HG02763 (cell line): Measurements from ENCODE around the gene CFAP58.
"Not testable (repeated sequence)": the region's sequence is repeated elsewhere in the genome, so short reads cannot be mapped to it uniquely, and the experiment has no call there.

Experiments
- ATAC-seq: cut with Tn5 transposase; IDR thresholded peaks from one replicate; pipeline ENCODE4 v1.9.1; 2021; ENCODE audit warnings: mild to moderate bottlenecking, moderate library complexity; ENCODE audit not compliant: unreplicated experiment

CFAP58 gene

GRCh38 chr10:104430360-104430759 lies 76.7 kb downstream of the CFAP58 start:
- no peak for ATAC-seq

DNA sequence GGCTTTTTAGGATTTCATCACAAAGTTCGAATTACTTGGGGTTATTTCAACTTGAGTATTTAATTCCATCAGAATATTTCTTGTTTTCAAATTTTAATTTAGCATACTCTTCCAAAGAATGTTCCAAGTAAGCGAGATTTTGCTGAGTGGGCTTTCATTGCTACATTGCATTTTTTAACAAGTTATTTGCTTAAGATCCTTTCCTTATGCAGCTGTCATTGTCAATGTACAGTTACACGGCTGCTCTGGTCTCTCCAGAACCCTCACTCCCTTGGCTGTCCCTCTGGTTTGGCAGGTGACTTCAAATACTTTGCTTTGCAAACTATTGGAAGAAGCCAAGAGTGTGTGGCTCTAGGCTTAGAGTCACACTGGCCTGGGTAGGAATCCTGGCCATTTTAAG lies 80.0 kb downstream of the CFAP58 start:
- no peak for ATAC-seq

- ATAC-seq: no peak
These were observed 81.0 kb downstream of the CFAP58 start for GRCh38 chr10:104434601-104435000.

GRCh38 chr10:104435822-104436221 lies 82.2 kb downstream of the CFAP58 start:
- ATAC-seq: no peak

- ATAC-seq: no peak
These were observed 83.6 kb downstream of the CFAP58 start for GRCh38 chr10:104437226-104437625.

GRCh38 chr10:104440221-104440620 lies 86.6 kb downstream of the CFAP58 start:
- no peak for ATAC-seq

DNA sequence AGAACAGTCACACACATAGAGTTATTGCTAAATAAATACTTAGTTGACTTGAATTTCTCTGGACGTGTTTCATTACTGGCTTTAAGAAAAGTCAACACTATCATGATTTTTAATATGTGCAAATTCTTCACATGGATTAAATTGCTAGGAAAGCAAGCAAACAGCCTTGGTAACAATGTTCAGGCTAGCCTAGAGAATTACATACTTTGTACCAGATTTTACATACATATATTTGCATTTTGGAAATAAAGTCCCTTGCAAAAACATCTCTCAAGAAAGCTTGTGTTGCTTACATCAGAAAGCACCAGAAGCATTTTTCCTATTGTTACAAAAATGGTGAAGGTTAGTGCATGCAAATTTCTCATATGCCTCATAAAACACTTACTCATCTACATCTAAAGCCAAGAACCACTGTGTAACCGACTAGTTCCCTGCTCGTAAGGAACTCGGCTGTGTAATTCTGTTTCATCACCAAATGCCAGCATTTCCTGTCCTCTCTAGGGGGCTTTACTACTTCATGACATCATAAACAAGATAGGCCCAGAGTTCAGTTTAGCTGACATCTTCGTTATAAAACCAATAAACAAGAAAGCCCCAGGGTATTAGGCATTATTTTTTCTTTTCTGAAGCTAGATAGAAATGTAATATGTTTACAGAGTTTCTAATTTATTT lies 87.8 kb downstream of the CFAP58 start:
- no peak for ATAC-seq

DNA sequence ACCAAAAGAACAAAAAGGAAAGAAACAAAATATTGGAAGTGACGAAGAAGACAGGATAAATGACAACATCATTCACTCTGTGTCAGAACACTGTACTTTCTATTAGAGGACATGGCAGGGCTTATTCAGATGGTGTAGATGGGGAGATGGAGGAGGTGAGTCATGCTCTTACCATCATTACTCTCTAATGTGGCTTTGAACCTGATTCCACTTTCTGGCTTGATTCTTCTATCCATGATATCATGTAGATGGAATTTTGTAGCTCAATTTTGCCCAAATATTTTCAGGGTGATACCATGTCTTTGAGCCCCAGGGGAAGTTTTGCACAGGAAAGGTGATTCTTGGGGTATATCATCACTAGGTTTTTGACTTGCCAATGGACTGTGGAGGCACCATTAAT lies 91.7 kb downstream of the CFAP58 start:
- ATAC-seq: no peak

DNA sequence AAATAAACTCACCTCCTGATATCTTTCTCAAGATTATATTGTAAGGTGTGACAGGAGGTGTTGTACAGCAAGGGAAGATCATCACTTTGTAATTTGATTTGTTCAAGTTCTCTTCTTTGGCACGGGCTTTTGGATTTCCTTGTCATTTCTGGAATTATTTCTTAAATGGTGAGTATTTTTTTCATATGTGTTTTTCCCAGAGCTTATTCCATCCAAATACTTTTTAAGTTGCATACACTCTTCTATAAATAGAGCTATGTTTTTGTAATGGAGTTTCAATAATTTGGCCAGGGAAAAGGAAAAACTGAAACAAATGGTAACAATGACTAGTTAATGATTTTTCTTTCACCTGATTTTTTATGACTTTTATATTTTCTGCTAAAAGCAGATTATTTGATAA lies 92.5 kb downstream of the CFAP58 start:
- no peak for ATAC-seq

DNA sequence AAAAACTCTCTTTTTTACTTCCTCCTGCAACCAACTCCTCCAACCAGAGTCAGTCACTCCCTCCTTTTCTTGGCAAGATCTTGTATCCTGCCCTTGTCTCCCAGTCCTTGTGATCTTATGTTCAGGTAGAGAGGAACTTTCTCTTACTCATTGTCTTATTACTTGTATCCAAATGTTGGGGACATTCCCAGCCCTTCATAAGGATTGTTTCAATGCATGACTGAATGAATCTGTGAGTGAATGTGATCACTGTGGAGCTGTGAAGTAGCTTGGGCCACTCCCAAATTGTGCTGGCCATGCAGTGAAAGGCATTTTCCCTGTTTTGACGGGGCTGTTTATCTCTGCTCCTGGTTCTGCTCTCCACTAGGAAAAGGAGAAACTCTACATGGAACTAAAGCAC lies 93.7 kb downstream of the CFAP58 start:
- no peak for ATAC-seq

- no peak for ATAC-seq
These were observed 94.3 kb downstream of the CFAP58 start for GRCh38 chr10:104447906-104448305.

GRCh38 chr10:104449391-104449790 lies 95.8 kb downstream of the CFAP58 start:
- ATAC-seq: no peak

GRCh38 chr10:104450490-104450889 lies 96.9 kb downstream of the CFAP58 start:
- no peak for ATAC-seq

- no peak for ATAC-seq
These were observed 97.3 kb downstream of the CFAP58 start for GRCh38 chr10:104450954-104451353.

DNA sequence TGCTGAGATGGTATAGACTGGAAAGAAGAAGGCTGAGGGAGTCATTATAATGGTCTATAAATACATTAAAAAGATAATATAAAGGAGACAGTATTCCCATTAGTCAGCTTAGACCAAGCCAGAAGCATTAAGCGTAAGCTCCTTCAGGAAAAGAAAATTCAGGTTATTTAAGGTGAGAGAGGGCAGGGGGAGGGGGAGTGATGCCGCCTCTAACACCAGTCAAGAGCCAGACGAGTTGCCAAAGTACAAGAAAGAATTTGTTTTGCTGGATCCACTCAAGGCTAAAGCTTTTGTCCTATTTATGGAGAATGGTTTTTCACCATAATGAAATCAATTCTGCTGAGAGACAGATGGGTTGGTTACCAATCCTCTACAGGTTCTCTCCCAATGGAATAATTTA lies 99.3 kb downstream of the CFAP58 start:
- no peak for ATAC-seq

DNA sequence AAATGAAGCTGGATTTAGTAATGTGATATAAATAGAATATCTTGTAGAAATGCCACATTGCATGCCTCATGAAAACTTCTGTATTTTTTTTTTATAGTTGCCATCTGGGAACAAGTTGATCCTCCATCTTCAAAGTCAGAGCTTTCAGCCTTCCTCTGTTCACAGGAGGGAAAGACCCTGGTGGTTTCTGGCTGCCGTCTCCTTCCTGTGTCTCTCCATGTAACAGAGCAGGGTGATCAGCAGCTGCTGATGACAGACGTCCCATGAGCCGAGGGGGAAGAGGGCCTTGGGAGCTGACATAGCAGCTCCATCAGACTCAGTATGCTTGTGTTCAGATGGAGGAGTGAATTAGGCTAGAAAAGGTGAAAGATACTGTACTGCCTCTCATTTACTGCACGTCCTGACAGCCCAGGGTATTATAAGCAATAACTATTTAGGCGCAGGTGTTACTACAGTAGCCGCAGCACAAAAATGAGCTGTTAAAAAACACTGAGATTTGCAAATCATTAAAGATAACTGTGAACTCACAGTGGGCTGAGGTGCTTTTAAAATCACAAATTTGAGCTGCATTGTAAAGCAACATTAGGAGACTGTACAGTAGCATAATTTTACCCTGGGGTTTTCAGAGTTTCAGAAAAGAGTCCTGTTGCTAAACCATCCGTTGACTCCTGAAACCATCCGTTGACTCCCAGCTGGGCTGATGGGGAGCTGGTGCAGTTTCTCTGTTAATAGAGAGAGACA lies 103.3 kb downstream of the CFAP58 start:
- no peak for ATAC-seq

- ATAC-seq: no peak
These were observed 103.9 kb downstream of the CFAP58 start for GRCh38 chr10:104457543-104457828.

GRCh38 chr10:104465575-104465974 lies 111.9 kb downstream of the CFAP58 start:
- not testable (repeated sequence) for ATAC-seq

GRCh38 chr10:104468818-104469217 lies 115.2 kb downstream of the CFAP58 start:
- not testable (repeated sequence) for ATAC-seq

DNA sequence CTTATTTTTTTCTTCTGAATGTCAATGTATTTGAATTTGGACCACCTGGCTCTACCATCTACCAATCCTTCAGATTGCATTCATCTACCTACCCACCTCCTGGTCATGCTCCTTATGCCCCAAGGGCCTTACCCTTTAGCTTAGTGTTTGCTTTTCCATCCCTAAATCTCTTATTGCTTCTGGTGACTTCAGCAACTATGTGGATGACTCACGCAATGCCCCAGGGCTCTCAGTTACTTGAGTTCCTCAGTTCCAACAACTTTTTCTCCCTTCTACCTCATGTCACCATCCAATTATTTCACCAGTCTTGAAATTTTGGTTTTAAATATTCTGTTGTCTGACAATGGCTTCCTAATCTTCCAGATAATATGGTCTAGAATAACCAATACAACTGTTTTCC lies 118.9 kb downstream of the CFAP58 start:
- ATAC-seq: no peak

DNA sequence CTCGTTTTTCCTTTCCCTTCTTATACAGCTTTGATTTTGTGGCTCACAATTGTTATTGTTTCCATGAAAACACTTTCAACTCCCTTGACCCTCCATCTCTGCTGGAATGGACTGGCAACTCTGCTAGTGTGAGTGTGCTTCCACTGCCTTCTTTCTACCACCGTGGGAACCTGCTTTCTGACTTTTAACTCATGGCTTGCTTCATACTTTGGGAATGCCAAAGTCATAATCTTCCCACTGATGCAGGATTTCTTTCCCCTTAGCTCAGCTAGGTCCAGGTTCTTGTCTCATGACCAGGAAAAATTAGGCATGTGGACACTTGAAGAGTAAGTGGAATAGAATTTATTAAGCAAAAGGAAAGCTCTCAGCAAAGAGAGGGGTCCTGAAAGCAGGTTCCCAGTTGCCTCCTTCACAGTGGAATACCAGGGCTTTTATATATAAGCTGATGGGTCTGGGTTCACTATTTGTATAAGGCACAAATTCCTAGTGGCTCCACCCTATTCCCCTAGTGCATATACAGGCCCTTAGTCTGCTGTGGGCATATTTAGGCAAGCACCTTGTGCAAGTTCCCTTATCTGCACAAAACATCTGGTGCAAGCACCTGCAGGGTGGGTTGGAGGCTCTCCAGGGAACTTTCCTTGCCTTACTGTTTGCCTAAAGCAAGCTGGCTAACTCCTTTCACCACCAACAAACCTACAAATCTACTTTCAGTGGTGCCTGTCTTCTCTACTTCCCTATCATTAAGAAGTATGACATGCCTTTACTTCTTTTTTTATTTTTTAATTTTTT lies 119.5 kb downstream of the CFAP58 start:
- ATAC-seq: no peak

DNA sequence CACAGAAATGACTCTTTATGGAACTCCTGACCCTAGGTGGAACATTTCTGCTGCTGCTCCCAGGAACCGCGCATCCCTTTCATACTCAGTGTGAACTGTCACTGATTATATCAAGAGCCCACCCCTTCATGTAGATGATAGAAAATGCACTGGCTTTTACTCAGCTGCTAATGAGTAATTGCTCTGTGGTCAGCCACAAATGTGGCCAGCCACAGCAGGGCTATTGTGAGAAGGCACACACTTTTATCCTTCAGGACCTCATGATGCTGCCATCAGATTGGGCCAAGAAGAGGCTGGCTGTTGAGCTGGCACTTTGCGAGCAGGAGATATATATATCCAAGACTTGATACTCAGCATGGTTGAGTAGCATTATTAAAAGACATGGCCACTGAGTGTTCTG lies 124.7 kb downstream of the CFAP58 start:
- no peak for ATAC-seq
